Adipocyte (in vitro differentiated cells): ENCODE data around the gene TMTC4.
"Not testable (repeated sequence)": the region's sequence is repeated elsewhere in the genome, so short reads cannot be mapped to it uniquely, and the experiment has no call there.

Source experiments
- DNase-seq: peaks from one replicate; pipeline ENCODE4 v3.0.0-alpha.2; 2015; ENCODE audit warnings: low read depth
- H3K27me3 ChIP-seq: replicated peaks from 2 replicates; pipeline ENCODE4 v1.7.0; 2013; ENCODE audit warnings: mild to moderate bottlenecking, low read length, moderate library complexity; ENCODE audit not compliant: control insufficient read depth, insufficient read depth
- H3K36me3 ChIP-seq: 2 replicates; pipeline ENCODE4 v1.7.0; 2013; ENCODE audit warnings: low read length, mild to moderate bottlenecking, moderate library complexity; ENCODE audit not compliant: control insufficient read depth, insufficient read depth, severe bottlenecking
- H3K4me1 ChIP-seq: 2 replicates; pipeline ENCODE4 v1.7.0; 2013; ENCODE audit warnings: mild to moderate bottlenecking, low read length, moderate library complexity; ENCODE audit not compliant: control insufficient read depth, insufficient read depth
- H3K4me3 ChIP-seq: 2 replicates; pipeline ENCODE4 v1.7.0; 2013; ENCODE audit warnings: mild to moderate bottlenecking, low read length, moderate library complexity
- H3K9ac ChIP-seq: 2 replicates; pipeline ENCODE4 v1.7.0; 2013; ENCODE audit warnings: mild to moderate bottlenecking, low read length, moderate library complexity
- H3K9me3 ChIP-seq: 2 replicates; pipeline ENCODE4 v1.7.0; 2013; ENCODE audit warnings: mild to moderate bottlenecking, low read length, moderate library complexity; ENCODE audit not compliant: control insufficient read depth

Gene TMTC4

DNA sequence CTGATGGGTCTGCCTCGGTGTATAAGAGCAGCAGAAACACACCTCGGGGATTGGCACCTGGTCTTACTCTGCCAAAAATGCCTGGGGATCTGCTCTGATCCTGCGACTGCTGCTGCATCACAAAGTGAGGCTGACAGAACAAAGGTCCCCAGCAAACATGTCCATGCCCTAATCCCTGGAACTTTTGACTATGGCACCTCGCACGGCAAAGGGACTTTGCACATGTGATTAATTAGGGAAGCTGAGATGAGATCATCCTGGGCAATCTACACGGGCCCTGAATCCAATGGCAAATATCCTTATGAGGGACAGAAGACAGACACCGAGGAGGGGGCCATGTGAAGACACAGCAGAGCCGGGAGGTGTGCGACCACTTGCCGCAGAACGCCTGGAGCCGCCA, 94.5 kb downstream of the TMTC4 start:
- Histone ChIP-seq H3K4me3 (no peak overlapping the region), H3K36me3 (peaks cover 18% of the 10 kb centered on the region), H3K9me3 (peaks cover 15% of the 10 kb centered on the region), H3K9ac (no peak overlapping the region), H3K27me3 (no peaks in the 10 kb centered on the region), H3K4me1 (no peaks in the 10 kb centered on the region)
- no peak for DNase-seq

DNA sequence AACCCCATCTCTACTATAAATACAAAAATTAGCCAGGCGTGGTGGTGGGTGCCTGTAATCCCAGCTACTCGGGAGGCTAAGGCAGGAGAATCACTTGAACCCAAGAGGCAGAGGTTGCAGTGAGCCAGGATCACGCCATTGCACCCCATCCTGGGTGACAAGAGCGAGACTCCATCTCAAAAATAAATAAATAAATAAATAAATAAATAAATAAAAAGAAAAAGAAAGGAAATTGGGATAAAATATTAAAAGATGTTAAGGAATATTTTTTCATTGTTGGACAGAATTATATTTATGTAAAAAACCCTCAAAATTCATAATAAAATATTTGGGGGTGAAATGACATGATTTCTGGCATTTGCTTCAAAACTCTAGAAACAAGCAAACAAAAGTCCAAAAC, 97.4 kb downstream of the TMTC4 start:
- Histone ChIP-seq H3K36me3 (peaks cover 17% of the 10 kb centered on the region), H3K9me3 (peaks cover 15% of the 10 kb centered on the region)
- H3K27me3 ChIP-seq, DNase-seq, H3K9ac ChIP-seq, H3K4me1 ChIP-seq, H3K4me3 ChIP-seq: not testable (repeated sequence)

DNA sequence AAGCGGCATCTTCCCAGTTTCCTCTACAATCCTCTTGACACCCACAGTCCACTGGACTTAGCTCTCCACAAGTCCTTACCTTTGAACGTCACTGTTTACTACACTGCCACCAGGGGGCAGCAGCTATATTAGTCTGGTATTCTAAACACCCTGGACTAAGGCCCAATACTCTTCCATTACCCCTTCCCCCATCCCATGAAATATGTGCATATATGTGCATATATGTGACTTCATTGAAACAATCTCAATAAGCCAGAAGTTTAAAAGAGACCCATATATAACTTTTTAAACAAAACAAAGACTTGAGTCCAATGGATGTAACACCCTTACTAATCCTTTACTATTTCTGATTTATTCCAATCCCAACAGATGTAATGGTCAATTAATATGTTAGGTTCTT, 101.5 kb downstream of the TMTC4 start:
- H3K9ac ChIP-seq, result no peak overlapping the region
- H3K27me3 ChIP-seq, result no peaks in the 10 kb centered on the region
- H3K9me3 ChIP-seq, result no peaks in the 10 kb centered on the region
- H3K4me3 ChIP-seq, result no peak overlapping the region
- H3K4me1 ChIP-seq, result no peaks in the 10 kb centered on the region
- H3K36me3 ChIP-seq, result no peaks in the 10 kb centered on the region
- peak; percentile 66 for DNase-seq

DNA sequence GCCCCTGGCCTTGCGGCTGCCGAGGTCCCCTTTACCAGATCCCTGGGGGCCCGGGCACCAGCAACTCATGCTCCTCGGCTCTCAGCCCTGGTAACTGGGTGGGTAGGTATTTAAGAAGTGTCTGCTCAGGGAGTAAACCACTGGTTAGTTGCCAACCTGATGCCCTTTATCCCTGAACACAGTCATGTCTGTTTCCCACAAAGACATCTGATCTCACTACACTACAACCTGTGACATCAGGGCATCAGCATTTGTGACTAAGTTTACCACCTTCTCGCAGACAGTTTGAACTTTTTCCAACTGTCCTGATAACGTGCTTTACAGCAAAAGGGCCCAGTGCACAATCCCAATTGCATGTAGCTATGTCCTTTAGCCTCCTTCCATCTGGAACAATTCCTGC, 108.1 kb downstream of the TMTC4 start:
- no peaks in the 10 kb centered on the region for H3K36me3 ChIP-seq
- no peaks in the 10 kb centered on the region for H3K27me3 ChIP-seq
- no peak overlapping the region for H3K9ac ChIP-seq
- DNase-seq, result no peak
- no peaks in the 10 kb centered on the region for H3K4me1 ChIP-seq
- no peak overlapping the region for H3K4me3 ChIP-seq
- H3K9me3 ChIP-seq, result no peaks in the 10 kb centered on the region

DNA sequence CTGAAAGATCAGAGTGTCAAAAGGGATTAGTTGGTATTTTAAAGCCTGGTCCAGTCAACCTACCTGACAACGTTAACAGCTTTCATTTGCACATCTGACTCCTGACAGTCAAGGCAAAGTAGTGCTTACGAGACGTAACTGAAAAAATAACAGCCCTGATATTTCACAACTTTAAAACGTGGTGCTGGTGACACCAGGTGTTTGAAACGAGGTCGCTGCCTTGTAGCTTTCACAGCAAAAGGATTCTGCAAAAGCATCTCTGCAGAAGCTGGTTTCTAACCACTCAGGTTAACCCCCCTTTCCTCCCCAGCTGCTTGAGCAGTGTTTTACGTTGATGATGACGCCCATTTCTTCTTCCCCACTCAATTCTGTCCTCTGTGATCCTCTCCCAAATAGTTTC, 109.3 kb downstream of the TMTC4 start:
- no peaks in the 10 kb centered on the region for H3K36me3 ChIP-seq
- H3K9me3 ChIP-seq, result no peaks in the 10 kb centered on the region
- no peak overlapping the region for H3K4me3 ChIP-seq
- no peak overlapping the region for H3K9ac ChIP-seq
- no peak for DNase-seq
- peaks cover 7% of the 10 kb centered on the region for H3K4me1 ChIP-seq
- H3K27me3 ChIP-seq, result no peaks in the 10 kb centered on the region

DNA sequence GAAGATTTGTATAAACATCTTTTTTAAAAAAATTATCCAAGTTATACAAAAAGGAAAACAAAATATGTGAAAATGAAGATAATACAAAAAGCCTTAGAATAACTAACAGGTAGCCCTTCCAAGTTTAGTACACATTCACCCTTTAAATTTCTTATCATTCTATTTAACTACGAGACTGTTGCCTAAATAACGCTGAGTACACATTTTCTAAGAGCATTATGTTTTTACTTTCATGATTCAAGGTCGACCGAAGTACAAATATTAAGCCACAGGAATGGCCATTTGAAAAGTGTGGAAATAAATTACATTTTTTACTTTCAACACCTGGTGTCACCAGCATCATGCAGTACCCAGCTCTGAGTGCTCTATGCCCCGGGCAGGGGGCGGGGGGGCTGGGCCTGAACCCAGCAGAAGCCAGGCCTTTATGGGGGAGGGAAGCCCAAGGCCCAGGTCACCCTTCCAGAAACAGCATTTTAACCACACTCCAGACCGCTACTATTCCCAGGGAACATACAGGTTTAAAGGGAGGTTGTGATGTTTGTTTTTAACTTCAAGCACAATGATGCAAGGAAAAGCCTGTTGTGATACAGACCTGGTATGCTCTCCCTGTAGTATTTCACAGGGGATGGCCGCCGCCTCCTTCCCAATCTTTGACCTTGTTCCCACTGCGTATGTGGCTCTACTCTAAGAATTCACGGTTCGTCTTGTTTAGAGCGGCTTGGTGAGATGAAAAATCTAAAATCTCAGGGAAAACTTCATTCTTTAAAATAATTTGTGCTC, 110.0 kb downstream of the TMTC4 start:
- H3K36me3 ChIP-seq, result no peaks in the 10 kb centered on the region
- H3K4me3 ChIP-seq, result no peak overlapping the region
- DNase-seq, result no peak
- peaks cover 8% of the 10 kb centered on the region for H3K4me1 ChIP-seq
- no peaks in the 10 kb centered on the region for H3K9me3 ChIP-seq
- H3K9ac ChIP-seq, result no peak overlapping the region
- H3K27me3 ChIP-seq, result no peaks in the 10 kb centered on the region

DNA sequence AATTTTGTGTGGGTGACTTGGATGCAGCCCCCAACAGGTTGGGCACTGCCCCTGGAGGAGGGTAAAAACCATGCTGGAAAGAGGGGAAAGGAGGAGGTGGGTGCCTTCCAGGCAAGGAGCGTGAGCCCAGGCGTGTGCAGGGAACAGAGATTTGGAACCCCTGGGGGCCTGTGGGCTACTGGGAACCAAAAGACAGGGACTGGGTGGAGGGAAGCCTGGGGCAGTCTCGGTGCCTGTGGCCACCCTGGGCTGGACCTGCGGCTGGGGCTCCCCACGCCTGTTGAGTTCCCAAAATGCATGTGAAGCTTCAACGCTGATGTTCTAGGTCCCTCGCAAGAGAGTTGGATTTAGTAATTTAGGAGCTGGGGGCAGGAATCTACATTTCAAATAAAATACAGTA, 110.8 kb downstream of the TMTC4 start:
- DNase-seq, result no peak
- Histone ChIP-seq H3K9me3 (no peaks in the 10 kb centered on the region), H3K4me3 (no peak overlapping the region), H3K4me1 (peaks cover 8% of the 10 kb centered on the region), H3K9ac (no peak overlapping the region), H3K27me3 (no peaks in the 10 kb centered on the region), H3K36me3 (no peaks in the 10 kb centered on the region)

DNA sequence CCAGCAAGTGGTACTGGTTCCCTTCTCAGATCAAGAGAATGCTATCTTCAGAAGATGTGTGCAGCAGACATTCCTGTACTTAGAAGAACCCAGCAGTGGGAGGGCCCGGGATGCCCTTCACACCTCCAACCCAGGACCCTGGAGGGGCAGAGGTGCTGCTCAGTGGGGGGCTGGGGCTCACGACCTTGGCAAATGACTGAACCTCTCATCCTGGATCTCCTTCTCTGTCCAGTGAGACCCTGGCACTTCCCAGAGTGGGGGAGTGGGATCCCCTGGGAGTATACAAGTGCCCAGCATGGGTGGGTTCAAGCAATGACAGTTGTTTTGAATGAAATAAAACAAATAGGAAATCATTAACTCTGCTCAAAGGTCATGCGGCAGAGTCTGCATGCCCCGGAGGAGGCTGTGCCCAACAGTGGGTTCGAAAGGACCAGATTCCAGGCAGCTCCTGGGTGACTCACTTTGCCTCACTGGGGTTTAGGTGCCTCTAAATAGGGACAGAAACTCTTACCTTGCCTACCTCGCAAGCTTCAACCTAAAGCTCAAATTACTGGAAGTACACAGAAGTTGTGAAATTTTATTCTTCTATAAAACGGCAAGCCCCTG, 112.9 kb downstream of the TMTC4 start:
- H3K36me3 ChIP-seq, result no peaks in the 10 kb centered on the region
- no peaks in the 10 kb centered on the region for H3K27me3 ChIP-seq
- DNase-seq, result no peak
- no peaks in the 10 kb centered on the region for H3K9me3 ChIP-seq
- H3K4me1 ChIP-seq, result peaks cover 8% of the 10 kb centered on the region
- H3K9ac ChIP-seq, result no peak overlapping the region
- no peak overlapping the region for H3K4me3 ChIP-seq

DNA sequence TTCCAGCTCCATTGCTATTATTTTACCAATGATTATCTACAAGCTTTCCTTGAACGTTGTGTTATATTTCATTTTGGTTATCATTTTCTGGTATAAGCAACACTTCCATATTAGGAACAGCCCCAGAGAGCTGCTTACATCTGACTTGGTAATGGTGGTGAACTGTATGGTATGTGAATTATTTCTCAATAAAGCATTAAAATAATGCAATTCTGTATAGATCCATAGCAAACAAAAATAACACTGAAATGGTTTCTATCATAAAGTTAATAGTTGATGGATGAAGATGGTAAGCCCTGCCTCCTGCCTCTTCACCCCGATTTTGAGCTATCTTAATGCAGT, 113.5 kb downstream of the TMTC4 start:
- Histone ChIP-seq H3K36me3 (no peaks in the 10 kb centered on the region), H3K9ac (no peak overlapping the region), H3K27me3 (no peaks in the 10 kb centered on the region), H3K4me3 (no peak overlapping the region), H3K4me1 (peaks cover 8% of the 10 kb centered on the region), H3K9me3 (no peaks in the 10 kb centered on the region)
- peak; percentile 6 for DNase-seq

DNA sequence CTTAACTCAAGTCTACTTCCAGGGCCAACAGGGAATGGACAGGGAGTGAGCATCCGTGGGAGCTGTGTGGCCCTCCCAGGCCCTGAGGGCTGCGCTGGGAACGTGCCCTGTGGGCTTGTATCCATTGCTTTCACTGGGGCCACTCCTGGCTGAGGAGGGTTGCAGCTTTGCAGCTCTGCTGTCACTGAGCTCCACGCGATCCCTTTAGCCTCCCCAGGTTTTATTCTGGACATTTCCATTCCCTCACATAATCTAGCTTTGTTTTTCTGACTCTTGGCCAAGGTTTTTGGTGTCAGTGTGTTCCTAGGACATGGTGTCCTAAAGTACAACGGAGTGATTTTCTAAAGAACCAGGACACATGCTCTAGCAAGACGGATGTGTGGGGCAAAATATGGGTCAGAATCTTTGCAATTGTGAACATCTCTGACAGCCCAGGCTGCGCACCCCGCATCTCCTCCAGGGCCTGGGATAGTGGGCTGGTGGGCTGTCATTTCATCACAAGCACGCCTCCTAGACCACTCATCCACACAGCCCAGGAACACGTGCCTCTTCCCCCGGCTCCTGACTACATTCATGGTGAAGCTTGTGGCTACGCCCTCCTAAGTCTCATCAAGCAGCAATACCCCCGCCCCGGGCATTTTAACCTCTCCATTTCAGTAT, 114.0 kb downstream of the TMTC4 start:
- Histone ChIP-seq H3K36me3 (no peaks in the 10 kb centered on the region), H3K27me3 (no peaks in the 10 kb centered on the region), H3K9ac (no peak overlapping the region), H3K9me3 (no peaks in the 10 kb centered on the region), H3K4me1 (peaks cover 8% of the 10 kb centered on the region), H3K4me3 (no peak overlapping the region)
- DNase-seq, result no peak

DNA sequence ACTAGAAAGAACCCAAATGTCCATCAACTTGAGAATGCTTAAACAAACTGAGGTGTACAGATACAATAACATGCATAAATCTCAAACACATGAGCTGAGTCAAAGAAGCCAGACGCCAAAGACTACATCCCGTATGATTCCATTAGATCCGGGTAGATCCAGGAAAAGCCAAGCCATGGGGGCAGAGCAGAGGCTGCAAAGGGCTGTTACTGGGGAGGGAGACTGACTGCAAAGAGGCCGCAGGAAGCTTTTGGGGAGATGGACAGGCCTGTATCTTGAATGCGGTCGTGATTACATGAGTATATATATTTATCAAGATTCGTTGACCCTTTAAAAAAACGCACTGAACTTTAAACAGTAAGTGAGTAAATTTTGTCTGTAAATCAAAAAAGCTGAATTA, 114.7 kb downstream of the TMTC4 start:
- DNase-seq, result no peak
- Histone ChIP-seq H3K4me3 (no peak overlapping the region), H3K4me1 (peaks cover 8% of the 10 kb centered on the region), H3K9ac (no peak overlapping the region), H3K36me3 (no peaks in the 10 kb centered on the region), H3K9me3 (no peaks in the 10 kb centered on the region), H3K27me3 (no peaks in the 10 kb centered on the region)
